ENCODE results near the gene SLC26A5. TPM values are rescaled to one million over a fixed set of nuclear protein-coding genes. Genes with fewer than 3 reads are reported as not detected.

Gene SLC26A5
- total RNA-seq, 2 experiments from 2014 or later = not detected

- no peak overlapping the region for H3K4me3 ChIP-seq (ENCODE audit: low read depth, low read length, poor library complexity, severe bottlenecking)
- intact Hi-C loops (cut with micrococcal nuclease; ENCODE audit: unreplicated experiment) = no loop called here
- no peaks in the 10 kb centered on the region for H3K9me3 ChIP-seq (ENCODE audit: low read length)
- CTCF ChIA-PET (ENCODE audit: unreplicated experiment) = no interaction called here
- peaks cover 4% of the 10 kb centered on the region for H3K4me1 ChIP-seq (ENCODE audit: insufficient read depth, low read length, poor library complexity, severe bottlenecking)
- peaks cover 98% of the 10 kb centered on the region for H3K36me3 ChIP-seq (ENCODE audit: insufficient read depth, low read length)
- H2AFZ ChIP-seq (ENCODE audit: low read length) = no peak overlapping the region
- no peaks in the 10 kb centered on the region for H3K9me2 ChIP-seq (ENCODE audit: insufficient read depth, low read length)
- BruUV-seq (replicated peaks) = TSS peak; percentile 23
- H3K4me2 ChIP-seq (ENCODE audit: low read length) = no peak overlapping the region
- POLR2A ChIA-PET = no interaction called here
- no peak for TF ChIP-seq EZH2phosphoT487 (IDR thresholded peaks at IDR 0.05; ENCODE audit: borderline replicate concordance, low read depth, low read length)
- no peak for TF ChIP-seq CTCF (conservative IDR thresholded peaks at IDR 0.05; ENCODE audit: low read length)
- DNase-seq (ENCODE audit: low spot score) = no peak
- H4K20me1 ChIP-seq (ENCODE audit: insufficient read depth, low read length) = 0 out of 2 replicates have a peak, but pooled peaks cover 16% of the 10 kb centered on the region
- no peak overlapping the region for H3K27ac ChIP-seq (ENCODE audit: low read depth, low read length, poor library complexity, severe bottlenecking)
- H3K79me2 ChIP-seq (ENCODE audit: insufficient read depth, low read depth, low read length) = peaks cover 65% of the 10 kb centered on the region
These were observed 109.2 kb downstream of the SLC26A5 start for GRCh38 chr7:103336761-103337160.

GRCh38 chr7:103325744-103326143 lies 120.3 kb downstream of the SLC26A5 start:
- Histone ChIP-seq H3K4me1 (ENCODE audit: insufficient read depth, low read length, poor library complexity, severe bottlenecking) (no peaks in the 10 kb centered on the region), H3K4me3 (ENCODE audit: low read depth, low read length, poor library complexity, severe bottlenecking) (no peak overlapping the region), H4K20me1 (ENCODE audit: insufficient read depth, low read length) (peaks cover 8% of the 10 kb centered on the region; the same call in 1 of the 2 replicates), H3K9me2 (ENCODE audit: insufficient read depth, low read length) (no peaks in the 10 kb centered on the region), H3K9me3 (ENCODE audit: low read length) (no peaks in the 10 kb centered on the region), H3K27ac (ENCODE audit: low read depth, low read length, poor library complexity, severe bottlenecking) (no peak overlapping the region), H2AFZ (ENCODE audit: low read length) (no peak overlapping the region), H3K79me2 (ENCODE audit: insufficient read depth, low read depth, low read length) (peaks cover 22% of the 10 kb centered on the region; the same call in 1 of the 2 replicates), H3K36me3 (ENCODE audit: insufficient read depth, low read length) (peaks cover 90% of the 10 kb centered on the region), H3K4me2 (ENCODE audit: low read length) (no peak overlapping the region)
- ChIA-PET POLR2A (no interaction called here), CTCF (ENCODE audit: unreplicated experiment) (no interaction called here)
- intact Hi-C loops (cut with micrococcal nuclease; ENCODE audit: unreplicated experiment) = no loop called here
- no peak for TF ChIP-seq EZH2phosphoT487 (IDR thresholded peaks at IDR 0.05; ENCODE audit: borderline replicate concordance, low read depth, low read length)
- TF ChIP-seq CTCF (conservative IDR thresholded peaks at IDR 0.05; ENCODE audit: low read length) = no peak
- DNase-seq (ENCODE audit: low spot score) = no peak
- BruUV-seq (replicated peaks) = no TSS peak

Small RNAs within 50 kb of the gene (small RNA-seq; reads per million reads assigned to genes)
- not detected for gene RF00019
- gene RPS29P16 = 0.57 reads per million, percentile 14 among the genes with 10 or more reads in this experiment

Other genes starting within 250 kb of the SLC26A5 start
- gene PMPCB, start 148.8 kb downstream of the SLC26A5 start, total RNA-seq (2014; rRNA removed; shearing (Covaris generic)) = 48.5 and 57.5 TPM in 2 replicates
- gene PMPCB, start 148.8 kb downstream of the SLC26A5 start, total RNA-seq (2022) = 94.1 and 95.9 TPM in 2 replicates
- 38.6 and 39.6 TPM in 2 replicates for gene DNAJC2, start 101.4 kb downstream of the SLC26A5 start, total RNA-seq (2014; rRNA removed; shearing (Covaris generic))
- gene DNAJC2, start 101.4 kb downstream of the SLC26A5 start, total RNA-seq (2022) = 49.1 and 53.5 TPM in 2 replicates
- 77.7 and 95.2 TPM in 2 replicates for gene PSMC2, start 98.6 kb downstream of the SLC26A5 start, total RNA-seq (2014; rRNA removed; shearing (Covaris generic))
- 120 and 129 TPM in 2 replicates for gene PSMC2, start 98.6 kb downstream of the SLC26A5 start, total RNA-seq (2022)

Data from OCI-LY7 (cell line).